SW 1271 (cell line): ENCODE measurements around the gene FRY.
A peak's percentile ranks its signal among the peaks of the same experiment; 100 is the strongest.

Experiments used
- DNase-seq, 2 experiments: peaks; one replicate each; lab custom pipeline; 2025; lab: John Stamatoyannopoulos, UW

Gene FRY

DNA sequence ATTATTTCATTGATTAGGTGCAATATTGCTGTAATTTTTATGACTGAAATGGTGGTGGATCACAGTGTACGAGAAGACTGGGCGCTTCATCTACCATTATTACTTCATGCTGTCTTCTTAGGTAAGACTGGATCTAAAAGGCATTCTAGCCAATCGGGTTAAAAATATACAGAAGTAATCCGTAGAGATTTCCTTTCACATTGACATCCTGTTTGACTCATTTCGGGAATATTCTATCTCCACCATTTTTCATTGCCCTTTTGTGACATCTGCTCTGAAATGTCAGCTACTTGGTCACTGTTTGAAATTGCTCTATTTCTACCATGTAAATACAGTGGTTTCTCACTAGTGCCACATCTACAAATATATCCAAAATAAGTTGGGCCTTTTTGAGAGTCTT, 193.3 kb downstream of the FRY start:
- DNase-seq = no peak

DNA sequence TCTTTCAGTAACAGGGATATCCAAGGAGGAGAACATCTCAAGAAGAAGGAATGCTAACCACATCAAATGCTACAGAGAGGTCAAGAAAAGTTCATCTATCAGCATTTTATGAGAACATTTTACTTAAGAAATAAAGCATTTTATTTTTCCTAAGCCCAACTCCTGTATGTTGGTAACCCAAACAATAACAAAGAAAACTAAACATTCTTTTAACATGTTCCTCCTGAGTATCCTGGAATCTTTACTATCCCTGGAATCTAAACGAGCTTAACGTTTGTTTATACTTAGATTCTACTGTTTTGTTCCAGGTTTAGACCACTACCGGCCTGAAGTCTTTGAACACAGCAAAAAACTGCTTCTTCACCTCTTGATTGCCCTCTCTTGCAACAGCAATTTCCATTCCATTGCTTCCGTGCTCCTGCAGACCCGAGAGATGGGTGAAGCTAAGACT, 193.9 kb downstream of the FRY start:
- no peak for DNase-seq

DNA sequence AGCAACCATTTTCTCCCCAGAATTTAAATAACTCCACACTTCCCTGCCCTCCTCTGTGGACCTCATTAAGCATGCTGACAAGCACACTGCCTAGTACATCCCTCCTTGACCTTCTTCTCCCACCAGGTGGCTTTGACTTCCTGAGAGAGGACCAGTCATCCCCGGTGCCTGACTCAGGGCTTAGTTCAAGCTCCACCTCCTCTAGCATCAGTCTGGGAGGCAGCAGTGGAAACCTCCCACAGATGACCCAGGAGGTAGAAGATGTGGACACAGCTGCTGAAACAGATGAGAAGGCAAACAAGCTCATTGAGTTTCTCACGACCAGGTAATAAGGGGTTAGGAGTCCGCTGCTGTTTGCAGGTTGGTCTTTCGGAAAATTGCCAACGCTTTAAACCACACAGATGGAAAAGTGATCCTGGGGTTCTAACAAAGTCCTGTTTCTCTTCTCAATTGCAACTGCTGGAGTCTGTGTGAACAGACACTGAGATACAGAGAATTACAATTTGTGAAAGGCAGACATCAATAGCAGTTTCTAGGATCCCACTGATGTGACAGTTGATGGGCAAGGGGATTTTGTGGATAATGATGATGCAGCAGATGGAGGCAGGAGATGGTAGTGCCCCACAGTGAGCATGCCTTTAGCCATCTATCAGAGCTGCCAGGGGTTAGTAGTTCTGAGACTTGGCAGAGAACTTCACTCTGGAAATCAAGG, 196.9 kb downstream of the FRY start:
- DNase-seq = no peak

DNA sequence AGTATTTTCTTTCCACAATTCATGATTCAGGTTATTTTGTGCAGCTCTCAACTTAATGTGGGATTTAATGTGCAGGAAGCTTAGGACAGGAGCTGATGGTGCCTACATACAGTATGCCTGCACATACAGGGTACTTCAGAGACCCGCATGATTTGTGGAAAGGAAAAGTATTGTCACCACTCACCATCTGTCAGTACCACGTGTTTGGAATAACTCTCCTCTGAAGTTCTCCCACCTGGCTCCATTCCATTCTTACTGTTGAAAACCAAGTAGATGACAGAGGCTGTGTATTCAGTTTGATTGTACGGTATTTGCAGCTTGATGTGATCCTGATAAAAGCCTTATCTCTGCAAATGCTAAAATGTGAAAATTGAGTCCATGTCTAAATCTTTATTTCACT, 197.9 kb downstream of the FRY start:
- DNase-seq = no peak

DNA sequence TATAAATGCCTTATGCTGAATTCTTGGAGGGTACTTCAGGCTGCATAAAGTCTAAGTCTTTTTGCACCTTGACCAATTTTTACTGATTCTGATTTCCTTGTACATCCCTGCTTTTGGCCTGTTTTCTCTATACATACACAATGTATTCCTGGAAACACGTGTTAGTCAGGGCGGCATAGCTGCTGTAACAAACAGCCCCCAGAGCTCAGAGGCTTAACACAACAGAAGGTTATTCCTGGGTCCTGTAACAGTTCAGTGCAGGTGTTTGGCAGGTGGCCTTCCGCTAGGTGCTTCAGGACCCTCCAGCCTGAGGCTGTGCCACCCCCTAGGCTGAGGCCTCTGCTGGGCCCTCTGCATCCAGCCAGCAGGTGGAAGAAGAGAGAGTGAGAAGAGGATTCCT, 200.7 kb downstream of the FRY start:
- no peak for DNase-seq

DNA sequence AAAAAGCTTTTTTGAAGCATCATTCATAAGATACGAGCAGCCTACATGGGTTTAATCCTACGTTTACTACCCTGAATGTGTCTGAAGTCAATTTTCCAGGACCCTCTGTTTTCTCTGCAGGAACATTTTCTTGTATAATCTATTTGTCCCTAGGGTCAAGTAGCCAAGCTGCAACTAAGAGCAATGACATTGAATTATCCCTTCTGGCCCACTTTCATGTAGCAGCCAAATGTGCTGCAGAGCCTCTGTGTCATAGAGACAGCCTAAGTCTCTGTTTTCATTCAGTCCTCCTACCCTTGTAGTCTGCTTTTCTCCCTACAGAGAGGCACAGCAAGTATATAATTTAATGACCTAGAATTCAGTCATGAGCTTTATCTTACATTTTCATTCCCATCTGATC, 201.5 kb downstream of the FRY start:
- no peak for DNase-seq

DNA sequence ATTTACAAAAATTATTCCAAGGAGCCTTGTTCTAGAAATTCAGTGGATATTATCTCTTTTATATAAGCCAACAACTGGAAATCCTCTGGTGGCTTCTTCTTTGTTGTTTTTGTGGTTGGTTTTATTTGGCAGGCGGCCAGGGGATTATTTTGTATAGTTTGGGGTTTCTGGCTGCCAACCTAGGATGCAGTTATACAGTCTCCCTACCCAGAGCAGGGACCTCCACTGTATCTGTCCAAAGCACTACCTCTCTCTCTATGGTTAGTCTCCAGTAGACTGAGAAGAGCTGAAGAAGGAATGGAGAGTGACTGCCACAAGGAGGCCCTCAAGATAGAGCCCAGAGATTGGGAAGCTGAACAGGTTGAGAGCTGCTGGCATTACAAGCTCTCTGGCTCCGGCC, 203.3 kb downstream of the FRY start:
- DNase-seq = no peak

DNA sequence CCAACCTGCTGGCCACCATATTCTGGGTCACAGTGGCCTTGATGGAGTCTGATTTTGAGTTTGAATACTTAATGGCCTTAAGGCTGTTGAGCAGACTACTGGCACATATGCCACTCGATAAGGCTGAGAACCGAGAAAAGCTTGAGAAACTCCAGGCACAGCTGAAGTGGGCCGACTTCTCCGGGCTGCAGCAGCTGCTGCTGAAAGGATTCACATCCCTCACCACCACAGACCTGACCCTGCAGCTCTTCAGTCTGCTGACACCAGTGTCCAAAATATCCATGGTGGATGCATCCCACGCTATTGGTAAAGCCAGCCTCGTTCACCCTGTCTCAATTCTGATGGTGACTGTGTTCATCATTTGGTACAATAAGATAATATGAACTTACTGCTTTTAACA, 206.1 kb downstream of the FRY start:
- DNase-seq = no peak

DNA sequence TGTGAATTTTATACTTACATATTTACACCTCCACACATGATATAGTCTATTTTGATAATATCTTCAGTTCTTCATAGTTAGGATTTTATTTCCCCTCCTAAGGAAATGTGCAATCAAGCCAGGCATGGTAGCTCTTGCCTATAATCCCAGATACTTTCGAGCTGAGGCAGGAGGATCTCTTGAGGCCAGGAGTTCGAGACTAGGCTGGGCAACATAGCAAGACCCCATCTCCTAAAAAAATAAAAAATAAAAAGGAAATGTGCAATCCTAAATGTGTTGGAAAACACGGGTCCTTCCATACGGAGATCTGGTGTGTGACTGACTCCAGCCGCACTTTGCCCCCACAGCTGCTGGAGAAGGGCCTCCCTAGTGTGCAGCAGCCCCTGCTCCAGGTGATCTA, 212.1 kb downstream of the FRY start:
- DNase-seq = no peak

DNA sequence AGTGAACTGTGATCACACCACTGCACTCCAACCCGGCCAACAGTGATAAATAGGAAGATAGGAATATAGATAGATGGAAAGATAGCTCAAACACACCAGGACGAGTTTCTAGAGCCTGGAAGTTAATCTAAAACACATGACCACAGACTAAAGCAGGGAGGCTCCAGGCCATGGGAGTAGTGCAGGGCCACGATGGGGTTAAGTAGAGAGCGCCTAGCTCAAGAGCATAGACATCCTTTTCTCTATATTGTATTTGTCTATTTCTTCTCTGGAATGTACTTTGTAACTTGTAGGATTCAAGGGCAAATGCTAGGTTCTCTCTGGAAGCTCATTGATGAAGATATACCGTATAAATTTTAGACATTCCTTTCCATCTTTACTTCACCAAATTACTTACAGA, 214.0 kb downstream of the FRY start:
- DNase-seq = no peak

DNA sequence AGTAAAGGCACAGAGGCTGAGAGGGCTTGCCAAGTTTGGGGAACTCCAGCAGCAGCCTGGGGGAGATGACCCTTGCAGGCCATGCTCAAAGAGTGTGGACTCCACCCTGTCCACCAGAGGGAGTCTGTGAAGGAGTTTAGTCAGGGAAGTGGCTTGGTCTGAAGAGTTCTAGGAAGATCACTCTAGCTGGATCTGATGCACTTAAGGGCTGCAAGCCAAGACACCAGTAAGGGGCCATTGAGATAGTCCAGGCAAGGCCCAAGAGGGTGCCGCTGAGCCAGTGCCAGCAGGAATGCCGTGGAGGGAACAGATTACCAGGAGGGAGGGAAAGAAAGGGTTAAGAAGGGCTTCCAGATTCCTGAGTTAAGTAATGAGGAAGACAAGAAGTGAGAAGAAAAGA, 214.9 kb downstream of the FRY start:
- DNase-seq = peak; percentile 4 to 65

DNA sequence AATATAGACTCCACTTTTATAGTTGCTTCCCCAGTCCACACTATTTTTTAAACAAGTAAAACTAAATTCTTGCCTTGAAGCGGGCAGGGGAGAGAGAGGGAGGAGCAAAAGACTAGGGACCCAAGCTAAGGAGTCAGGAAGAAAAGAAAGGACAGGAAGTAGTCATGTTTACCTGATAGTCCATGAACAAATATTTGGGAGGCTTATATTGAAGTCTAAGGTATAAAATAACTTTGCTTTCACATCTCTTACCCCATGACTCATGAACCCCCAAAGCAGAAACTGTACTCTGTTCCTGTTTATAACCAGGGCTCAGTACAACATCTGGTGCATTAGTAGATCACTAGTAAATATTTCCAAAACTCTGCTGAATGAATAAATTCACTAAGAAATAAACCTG, 216.3 kb downstream of the FRY start:
- DNase-seq = no peak

DNA sequence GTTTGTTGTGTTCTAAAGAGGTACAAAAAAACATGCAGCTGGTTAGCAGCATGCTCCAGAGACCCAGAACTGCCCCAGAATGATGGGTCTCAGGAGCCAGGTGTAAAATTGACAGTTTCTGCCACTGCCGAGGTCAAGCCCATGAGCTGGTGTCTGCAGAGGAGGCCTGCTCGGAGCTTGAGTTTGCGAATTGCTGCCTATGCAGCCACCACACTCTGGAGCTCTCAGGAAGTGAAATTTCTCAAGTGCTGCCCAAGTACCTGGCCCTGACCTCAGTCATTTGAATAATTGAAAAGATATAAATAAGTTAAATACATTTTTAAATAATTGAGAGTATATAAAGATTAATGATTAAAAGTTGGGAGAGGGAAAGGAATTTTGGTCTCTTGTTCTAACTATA, 217.2 kb downstream of the FRY start:
- DNase-seq = no peak

DNA sequence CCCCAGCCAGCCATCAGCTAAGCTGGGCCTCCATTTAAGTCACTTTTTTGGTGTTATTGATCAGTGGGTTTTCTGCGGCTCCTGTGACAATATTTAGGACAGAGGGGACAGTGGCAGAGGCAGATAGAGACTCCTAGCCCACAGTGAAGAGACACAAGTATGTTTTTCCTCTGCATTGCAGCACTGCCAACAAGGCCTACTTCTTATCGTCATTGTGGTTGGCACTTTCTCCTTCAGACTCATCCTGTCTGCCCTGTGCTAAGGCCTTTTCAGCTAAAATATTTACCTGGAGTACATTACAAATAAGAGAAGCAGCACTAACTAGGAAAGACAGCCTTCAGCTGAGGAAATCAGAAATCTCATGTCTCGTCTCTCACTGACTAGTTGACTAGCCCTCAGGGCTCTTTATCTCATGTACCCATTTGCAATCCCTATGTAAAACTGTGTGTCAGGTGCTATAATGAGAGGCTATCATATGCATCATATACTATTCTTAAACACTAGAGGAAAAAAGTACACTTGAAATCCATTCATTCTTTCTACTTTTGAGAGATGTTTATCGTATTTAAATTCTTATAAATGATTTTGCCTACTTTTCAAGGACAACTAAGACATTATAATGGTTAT, 221.4 kb downstream of the FRY start:
- no peak for DNase-seq

DNA sequence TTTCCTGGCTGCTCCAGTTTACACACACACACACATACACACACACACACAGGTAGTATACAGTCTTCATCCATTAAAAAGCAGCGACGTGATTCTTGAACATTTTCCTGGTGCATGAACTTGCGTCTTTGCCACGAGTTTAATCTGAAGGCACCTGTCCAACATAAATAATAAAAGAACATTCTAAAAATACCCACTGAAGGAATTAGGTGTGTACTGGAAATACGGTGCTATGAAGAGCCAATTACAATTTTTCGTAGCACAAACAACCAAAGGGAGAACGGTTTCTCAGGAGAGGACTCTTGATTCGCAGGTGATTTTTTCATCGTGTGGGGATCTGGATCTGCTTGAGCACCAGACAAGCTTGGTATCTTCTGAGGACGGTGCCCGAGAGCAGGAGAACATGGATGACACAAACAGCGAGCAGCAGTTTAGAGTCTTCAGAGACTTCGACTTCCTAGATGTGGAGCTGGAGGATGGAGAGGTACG, 222.4 kb downstream of the FRY start:
- no peak for DNase-seq

DNA sequence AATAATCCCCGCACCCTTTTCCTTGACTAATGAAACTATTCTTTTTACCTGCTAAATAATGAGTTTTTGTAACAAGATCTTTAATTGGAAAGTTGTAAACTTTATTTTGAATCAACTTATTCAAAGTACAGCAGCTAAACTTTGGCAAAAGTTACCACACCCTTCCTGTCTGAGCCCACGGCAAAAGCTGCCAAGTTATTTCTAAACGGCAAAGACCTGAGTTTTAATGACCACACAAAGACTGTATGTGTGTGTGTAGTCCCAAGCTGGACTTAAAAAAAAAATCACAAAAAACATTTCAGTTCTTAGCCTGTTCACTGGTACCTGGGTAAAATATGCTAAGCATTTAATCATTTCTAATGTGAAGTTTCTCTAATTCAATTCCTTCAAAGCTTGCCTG, 222.8 kb downstream of the FRY start:
- no peak for DNase-seq

DNA sequence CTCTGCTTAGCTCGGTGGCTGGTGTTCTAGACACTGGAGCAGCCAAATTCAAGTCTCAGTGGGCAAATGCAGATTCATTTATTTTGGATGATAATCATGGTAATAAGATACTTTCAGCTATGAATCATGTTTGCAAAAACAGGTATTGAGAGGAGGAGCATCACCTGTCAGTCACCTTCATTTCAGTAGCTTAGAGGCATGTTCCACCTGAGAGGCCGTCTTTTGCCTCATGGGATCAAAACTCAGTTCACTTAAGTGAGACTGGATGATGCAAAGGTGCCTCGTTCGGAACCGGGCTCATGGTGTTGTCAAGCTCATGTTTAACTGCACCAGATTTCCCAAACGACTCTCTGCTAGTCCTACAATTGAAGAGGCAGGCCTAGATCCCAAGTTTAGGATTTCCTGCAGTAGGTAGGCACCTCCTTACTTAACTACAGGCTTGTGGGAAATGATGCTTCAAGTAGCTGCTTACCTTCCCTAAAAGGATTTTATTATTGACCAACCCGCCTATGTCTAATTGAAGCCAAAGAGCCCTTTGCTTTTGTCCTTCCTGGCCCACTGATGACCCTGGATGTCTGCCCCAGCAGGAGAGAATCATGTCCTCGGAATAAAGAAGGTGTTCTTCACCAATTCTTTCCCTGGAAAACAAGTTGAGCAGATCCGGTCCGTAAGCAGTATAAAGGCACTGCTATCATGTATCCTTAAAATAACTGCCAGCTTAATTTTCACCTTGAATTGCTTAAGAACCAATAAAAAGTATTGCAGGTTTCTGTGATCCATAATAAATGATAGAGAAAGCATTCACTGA, 223.5 kb downstream of the FRY start:
- no peak for DNase-seq

DNA sequence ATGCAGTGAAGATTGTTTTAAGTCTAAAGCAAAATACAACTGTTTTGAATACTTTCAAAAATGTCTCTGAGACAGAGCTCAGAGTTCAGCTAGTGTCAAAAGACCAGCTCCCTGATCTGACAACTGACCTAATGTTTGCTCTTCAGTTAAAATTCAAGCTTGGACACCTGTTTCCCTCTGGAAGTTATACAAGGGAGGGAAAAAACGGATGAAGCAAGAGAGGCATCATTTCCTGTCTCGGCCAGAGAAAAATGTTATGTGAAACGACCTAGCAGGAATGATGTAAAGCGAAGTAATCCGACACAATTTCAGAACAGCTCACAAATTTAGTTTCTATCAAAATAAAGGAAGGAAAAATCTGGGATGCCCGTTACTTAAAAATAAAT, 224.1 kb downstream of the FRY start:
- DNase-seq = no peak

DNA sequence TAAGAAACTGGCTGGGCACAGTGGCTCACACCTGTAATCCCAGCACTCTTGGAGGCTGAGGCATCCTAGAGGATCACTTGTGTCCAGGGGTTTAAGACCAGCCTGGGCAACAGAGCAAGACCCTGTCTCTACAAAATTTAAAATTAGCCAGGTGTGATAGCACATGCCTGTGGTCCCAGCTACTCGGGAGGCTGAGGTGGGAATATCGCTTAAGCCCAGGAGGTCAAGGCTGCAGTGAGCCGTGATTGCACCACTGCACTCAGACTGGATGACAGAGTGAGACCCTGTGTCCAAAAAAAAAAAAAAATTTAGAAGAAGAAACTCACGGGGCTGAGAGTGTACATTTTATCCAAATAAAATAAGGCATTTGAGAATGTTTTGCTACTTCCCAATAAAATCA, 224.7 kb downstream of the FRY start:
- no peak for DNase-seq

DNA sequence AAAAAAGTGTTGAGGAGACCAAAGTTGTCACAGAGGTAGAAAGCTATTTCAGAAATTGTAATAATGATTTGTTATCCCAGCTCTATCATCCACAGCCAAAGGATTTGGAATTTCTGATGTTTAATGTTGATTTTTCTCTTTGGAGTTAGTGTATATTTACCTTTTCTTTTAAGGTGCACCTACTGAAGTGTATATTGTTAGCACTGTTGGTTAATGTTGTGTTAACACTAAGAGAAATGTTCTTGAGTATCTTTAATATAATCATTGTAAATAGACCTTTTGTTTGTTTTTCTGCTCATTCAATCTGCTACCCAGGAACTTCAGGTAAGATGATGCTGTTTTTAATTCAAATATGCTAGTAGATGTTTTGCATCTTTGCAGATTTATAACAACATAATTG, 226.1 kb downstream of the FRY start:
- no peak for DNase-seq

DNA sequence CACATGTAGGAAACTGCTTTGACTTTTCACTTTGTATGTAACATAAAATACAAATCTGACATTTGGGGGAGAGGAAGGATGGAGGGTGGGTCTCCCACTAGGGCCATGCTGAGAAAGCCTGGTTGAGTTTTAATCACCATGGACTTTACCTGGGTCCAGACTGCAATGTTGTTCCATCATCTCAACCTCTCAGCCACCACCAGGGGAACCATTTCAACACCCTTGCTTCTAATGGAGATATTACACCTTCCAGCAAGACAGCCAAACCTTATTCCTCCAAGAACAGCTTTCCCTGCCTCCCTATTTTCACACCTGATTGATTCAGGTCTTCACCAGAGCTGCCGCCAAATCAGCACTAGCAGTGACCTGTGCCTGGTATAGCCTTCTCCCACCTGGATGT, 227.5 kb downstream of the FRY start:
- DNase-seq = no peak

DNA sequence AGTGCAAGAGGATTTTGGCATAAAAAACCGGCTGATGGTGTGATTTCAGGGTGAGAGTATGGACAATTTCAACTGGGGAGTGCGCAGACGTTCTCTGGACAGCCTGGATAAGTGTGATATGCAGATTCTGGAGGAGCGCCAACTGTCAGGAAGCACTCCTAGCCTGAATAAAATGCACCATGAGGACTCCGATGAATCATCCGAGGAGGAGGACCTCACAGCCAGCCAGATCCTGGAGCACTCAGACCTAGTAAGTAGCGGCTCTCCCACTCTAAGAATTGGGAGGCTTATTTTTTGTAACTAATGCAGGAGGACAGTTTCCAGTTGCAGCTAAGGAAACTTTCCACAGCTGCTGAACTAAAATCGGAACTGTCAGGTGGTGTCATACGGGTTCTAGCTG, 230.0 kb downstream of the FRY start:
- DNase-seq = no peak

DNA sequence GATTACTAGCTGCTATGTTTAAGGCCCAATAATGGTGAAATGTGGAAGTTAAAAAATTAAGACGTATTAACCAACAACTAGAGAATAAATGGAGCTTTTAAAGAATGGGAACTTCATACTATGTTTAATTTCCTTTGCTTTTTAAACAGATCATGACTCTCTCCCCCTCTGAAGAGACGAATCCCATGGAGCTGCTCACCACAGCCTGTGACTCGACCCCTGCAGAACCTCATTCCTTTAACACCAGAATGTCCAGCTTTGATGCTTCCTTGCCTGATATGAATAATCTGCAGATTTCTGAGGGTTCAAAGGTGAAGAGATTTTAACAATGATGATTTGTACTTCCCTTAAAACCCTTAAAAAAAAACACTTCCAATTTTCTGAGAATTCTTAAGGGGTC, 230.6 kb downstream of the FRY start:
- no peak for DNase-seq
